Stimulated activated CD4-positive, alpha-beta T cell treated with anti-CD3 and anti-CD28 coated beads, TNF-alpha, amount 100 ng/mL, for 4 hours (primary cell): ENCODE results near the gene ZFR2.
"Not testable (repeated sequence)": the region's sequence is repeated elsewhere in the genome, so short reads cannot be mapped to it uniquely, and the experiment has no call there.

Source experiments
- DNase-seq, 3 experiments: peaks; one replicate each; pipeline ENCODE4 v3.0.0-alpha.2; 2020; ENCODE audit warnings: low read depth in 3 of 3

ZFR2 gene

GRCh38 chr19:3816566-3817218, 52.1 kb downstream of the ZFR2 start:
- DNase-seq = no peak

DNA sequence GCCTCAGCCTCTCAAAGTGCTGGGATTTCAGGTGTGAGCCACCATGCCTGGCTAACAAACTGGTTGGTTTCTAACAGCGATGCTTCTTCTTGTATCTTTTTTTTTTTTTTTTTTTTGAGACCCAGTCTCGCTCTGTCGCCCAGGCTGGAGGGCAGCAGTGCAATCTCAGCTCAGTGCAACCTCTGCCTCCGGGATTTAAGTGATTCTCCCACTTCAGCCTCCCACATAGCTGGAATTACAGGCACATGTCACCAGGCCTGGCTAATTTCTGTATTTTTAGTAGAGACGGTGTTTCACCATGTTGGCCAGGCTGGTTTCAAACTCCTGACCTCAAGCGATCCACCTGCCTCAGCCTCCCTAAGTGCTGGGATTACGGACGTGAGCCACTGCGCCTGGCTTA, 52.7 kb downstream of the ZFR2 start:
- not testable (repeated sequence) for DNase-seq

DNA sequence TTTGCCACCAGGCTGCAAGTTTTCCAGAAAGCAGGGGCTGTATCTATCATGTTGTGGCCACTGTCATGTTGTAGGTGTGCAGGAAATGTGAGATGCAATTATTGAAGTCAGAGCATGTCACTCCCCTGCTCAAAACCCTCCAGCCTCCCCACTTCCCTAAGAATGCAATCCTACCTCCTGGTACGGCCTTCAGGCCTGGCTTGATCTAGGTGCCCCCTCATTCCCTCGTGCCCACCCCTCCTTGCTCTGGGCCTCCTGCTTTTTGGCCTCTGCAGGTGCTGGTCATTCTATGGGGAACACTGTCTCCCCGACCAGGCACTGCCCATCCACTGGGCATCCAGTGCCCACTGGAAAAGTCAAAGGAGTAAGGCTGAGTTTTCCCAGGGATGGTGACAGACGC, 54.2 kb downstream of the ZFR2 start:
- DNase-seq = no peak

DNA sequence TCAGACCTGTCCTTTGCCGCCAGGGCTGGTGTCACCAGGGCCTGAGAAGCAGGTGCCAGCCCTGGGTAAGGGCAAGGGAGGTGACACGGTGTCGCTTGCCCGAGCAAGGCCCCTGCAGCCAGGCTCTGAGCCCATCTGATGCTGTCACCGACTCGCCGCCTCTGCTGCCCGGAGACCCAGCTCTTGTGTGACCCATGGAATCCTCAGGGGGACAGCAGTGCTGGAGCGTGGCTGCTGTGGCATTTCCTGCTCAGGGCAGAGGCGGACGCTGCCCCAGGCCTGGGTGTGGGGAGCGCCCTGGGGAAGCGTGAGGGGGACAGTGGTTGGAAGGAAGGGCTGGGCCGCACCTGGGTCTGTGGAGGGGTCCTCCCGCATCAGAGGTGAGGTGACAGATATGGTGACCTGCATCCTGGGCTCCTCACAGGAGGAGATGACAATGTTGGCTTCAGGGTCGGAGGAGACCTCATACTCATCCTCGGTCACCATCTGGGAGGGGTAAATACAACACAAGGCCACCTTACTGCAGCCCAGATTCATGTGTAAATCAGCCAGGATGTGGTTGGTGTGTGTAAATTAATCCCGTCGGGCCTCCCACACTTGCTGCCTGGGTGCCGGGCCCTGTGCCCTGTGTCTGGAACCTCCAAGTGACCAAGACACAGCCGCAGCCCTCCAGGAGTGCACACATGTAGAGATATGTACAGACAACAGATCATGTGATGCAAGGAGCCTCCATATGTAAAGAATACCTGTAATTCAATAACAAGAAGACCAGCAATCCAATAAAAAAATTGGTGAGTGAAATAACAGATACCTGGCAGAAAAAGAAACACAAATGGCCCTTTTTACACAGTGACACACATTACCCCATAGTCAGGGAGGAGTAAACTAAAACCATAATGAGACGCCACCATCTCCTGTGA, 55.1 kb downstream of the ZFR2 start:
- no peak for DNase-seq

DNA sequence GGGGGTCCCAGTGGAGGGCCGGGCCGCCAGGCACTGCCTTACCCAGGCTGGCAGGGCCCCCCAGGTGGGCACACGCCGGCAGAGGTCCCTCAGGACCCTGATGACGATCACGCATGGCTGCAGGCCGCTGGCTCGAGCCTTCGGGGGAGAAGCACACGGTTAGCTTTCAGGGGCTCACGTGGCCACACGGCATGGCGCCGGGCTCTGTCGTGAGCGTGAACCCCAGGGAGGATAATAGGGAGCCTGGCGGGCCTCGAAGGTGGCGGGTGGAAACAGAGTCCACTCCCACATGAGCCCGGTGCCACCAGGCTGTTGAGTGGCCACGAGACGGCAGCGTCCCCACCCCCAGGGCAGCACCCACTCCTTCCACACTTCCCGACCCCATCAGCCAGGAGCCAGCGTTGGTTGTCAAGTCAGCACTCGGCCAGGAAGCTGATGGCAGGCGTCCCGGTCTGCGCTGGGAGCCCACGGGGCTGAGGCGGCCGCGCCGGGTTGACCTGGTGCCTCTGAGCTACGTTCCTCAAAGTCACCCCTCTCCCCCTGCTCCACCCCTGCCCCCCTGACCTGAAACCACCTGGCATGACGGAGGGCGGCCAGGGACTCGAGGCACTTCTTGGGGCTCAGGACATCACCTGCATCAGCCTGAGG, 58.0 kb downstream of the ZFR2 start:
- no peak for DNase-seq

DNA sequence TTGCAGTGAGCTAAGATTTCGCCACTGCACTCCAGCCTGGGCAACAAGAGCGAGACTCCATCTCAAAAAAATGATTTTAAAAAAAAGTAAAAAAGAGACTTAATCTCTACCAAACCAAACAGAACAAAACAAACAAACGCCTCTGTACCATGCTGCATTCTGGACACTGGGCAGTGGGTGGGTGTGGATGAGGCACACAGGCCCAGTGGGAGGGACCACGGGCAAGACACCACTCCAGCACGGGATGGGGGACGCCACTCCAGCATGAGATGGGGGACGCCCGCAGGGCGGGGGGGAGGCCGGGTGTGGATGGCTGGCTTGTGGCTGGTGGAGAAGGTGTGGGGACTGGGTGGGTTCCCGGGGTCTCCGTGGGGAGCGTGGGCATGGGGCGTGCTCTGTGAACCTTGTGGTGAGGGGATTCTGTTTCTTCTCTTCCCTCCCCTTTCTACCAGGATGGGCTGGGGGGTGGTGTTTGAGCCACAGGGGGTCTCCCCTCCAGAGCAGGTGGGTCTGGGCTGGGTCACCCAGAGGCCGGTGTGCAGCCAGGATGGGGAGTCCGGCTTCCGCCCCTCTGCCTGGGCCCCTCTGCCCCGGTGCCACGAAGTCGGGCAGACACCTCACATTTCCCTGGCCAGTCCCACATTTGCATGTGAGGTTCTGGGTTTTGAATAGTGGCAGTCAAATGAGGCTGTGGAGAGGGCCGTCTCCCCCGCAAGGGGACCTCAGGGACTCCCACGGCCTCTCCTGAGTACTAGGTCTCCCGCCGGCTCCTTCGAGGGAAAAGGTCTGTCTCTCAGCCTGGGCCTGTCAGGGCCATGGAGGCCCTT, 58.7 kb downstream of the ZFR2 start:
- no peak for DNase-seq

DNA sequence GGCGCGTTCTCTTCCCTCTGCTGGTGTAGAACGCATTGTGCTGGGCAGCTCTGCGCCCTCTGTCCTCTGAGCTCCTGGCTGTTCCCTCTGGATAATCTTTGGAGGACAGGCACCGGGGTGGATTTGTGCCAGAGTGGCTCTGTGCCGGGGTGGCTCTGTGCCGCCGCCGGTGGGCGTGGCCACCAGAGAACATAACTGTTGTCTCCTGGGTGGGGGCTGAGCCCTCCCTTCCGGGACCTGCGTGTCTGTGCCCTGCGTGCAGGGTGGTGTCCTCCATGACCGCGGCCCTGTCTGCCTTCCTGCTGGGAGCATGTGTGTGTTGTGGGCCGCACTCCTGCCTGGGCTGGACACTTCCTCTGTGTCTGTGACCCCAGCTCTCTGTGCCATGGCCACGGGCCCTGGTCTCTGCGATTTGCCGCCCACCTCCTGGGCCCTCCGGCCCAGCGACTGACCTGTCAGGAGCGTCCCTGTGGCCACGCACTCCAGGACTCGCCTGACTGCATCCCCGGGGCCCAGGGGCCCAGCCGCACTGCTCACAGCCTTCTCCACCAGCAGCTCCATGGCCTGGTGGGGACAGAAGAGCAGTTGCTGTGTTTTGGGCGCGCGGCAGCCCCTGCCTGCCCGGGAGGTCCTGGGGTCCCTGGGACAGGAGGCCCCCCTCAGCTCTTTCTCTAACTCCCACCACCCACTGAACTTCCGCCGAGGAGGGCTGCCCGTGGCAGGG, 60.3 kb downstream of the ZFR2 start:
- no peak for DNase-seq

GRCh38 chr19:3807574-3808354, 61.1 kb downstream of the ZFR2 start:
- DNase-seq = no peak

GRCh38 chr19:3807131-3807480, 61.7 kb downstream of the ZFR2 start:
- no peak for DNase-seq

DNA sequence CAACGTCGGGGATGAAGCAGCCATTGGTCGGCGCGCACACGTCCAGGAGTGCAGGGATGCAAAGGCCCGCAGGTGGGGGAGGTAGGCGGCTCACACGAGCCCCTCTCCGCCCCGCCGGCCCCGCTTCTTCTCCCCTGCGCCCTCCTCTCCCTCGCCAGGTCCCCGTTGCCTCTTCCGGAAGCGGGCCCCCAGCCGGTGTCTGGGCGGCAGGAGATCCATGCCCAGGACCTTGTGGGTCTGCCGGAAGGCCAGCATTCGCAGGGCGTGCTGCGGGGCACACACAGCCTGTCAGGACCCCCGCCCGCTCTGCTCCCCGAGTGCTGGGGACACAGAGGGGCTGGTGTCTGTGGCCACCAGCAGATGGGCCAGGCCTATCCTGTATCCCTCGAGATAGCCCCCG, 63.0 kb downstream of the ZFR2 start:
- DNase-seq = no peak

DNA sequence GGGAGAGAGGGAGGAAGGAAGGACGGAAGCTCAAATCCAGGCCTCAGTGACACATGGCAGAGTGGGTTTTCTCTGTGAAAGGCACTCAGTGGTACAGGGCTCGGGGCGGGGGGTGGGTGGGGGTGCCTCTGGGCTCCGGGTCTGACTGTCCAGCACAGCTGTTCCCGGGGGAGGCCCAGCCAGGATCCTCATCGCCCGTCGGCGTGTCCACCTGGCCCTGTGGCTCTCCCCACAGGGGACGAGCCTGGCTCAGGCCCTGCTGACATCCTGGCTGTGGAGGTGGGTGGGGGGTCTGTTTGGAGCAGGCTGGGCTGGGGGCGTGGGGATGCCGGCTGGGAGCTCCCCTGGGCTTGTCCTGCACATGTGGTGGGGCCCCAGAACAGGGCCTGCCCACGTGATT, 64.4 kb downstream of the ZFR2 start:
- no peak for DNase-seq

DNA sequence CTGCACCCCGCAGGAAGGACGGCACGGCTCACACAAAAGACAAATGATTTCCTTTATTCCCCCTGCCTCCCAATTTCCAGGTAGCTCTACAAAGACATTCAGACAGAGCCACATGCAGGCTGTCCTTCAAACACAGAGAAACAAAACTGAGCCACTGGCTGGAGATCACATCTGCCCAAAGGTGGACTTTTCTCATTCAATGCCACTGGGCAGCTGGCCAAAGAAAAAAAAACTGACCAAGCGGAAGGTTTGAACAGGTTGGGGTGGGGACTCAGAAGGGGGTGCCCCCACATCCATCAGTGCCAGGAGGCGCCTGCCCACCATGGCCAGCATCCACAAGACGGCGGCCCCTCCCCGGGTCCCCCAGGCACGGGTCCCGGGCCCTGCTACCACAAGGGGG, 64.9 kb downstream of the ZFR2 start:
- no peak for DNase-seq

- DNase-seq = no peak
Observed at GRCh38 chr19:3803114-3803888, 65.5 kb downstream of the ZFR2 start.

- DNase-seq = peak; percentile 40 to 50 (median 43)
Observed at GRCh38 chr19:3801412-3802096, 67.3 kb downstream of the ZFR2 start.

DNA sequence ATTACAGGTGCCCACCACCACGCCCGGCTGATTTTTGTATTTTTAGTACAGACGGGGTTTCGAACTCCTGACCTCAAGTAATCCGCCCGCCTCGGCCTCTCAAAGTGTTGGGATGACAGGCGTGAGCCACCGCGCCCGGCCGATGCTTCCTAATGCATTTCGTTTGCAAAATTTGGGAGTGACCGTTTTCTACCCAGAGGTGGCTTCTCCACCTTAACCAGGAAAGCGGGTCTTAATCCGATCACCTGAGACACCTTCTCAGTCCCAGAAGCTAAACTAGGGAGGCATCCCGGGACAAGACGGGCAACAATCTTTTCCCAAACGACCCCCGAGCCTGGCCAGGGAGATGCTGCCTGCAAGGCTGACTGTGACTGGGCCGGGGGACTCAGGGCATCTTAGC, 67.8 kb downstream of the ZFR2 start:
- DNase-seq = no peak

DNA sequence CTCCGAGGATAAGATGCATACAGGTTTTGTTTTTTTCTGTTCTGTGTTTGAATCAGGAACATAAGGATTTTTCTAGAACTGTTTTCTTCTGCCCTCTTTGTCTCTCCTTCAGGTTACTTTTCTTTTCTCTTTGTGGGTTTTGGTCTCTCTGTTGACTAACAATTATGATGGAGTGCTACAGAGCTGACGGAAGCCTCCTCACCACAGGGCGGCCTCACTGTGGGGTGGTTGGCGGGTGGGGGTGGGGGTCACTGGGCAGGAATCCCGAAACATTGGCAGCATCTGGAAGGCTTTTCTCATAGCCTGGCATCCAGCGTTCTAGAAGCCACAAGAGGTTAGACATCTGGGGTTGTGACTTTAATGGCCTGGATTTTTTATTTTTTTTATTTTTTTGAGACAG, 70.7 kb downstream of the ZFR2 start:
- DNase-seq = no peak

DNA sequence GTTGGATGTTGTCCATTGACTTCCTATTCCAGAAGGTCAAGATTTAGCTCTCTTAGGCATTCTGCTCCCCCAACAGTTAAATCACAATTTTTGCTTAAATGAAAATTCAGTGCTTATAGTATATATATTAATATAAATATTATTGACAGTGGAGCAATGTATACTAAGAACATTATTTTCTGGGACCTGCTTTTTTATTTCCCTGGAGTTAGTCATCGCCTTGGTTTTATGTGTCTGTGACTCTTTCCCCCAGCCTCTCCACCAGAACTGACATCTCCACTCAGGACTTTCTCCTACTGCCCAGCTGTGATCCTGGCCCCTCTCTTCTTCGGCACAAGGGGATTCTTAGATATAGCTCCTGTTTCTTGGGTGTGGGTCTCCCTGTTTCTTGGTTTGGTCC, 72.5 kb downstream of the ZFR2 start:
- DNase-seq = no peak

DNA sequence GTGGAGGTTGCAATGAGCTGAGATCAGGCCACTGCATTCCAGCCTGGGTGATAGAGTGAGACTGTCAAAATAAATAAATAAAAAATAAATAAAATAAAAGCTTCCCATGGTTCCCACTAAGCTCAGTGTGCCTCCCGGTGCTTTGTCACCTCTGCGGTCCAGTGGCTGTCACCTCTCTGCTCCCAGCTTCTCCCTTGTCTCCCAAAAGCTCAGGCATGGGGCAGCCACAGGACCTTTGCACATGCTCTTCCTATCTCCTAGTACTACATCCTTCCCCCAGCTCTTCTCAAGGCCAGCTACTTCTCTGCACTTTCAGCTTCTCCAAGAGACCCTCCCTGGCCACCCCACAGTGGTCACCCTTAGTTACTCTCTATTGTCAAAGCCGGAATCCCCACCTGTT, 75.0 kb downstream of the ZFR2 start:
- DNase-seq = no peak

DNA sequence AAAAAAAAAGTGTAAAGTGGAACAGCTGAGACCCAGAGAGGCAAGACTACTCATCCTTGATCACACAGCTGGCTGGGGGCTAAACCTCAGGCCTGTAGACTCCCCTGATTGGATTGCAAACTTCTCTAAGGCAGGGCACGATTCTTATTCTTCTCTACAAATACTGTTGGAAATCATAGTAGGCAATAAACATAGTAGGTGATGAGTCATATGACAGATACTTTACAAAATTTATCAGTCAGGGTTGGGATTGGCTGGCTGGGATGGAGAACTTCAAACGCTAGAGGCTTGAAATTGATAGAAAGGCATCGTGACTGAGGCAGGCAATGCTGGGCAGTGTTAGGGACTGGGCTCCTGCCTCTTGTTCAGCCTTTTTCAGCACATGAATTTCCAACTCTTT, 76.7 kb downstream of the ZFR2 start:
- DNase-seq = no peak
